ENCODE measurements around the gene WIPF1. TPM values are rescaled to one million over a fixed set of nuclear protein-coding genes. Genes with fewer than 3 reads are reported as not detected.

Gene WIPF1
- total and polyA plus RNA-seq, 2 donors (not counting 3 experiments of a cell fraction or from before 2014, with no cell fraction given) = 15.3 to 42.0 TPM

- TF ChIP-seq CTCF (IDR thresholded peaks at IDR 0.05; ENCODE audit: extremely low read depth in 1 of 2, insufficient read depth in 1 of 2, low read depth in 1 of 2, low read length in 2 of 2) = peak; percentile 19 to 36
- no peak for TF ChIP-seq EZH2 (IDR thresholded peaks at IDR 0.05; ENCODE audit: borderline replicate concordance, low read depth, low read length, severe bottlenecking)
- TF ChIP-seq POLR2A (IDR thresholded peaks at IDR 0.05; ENCODE audit: low read depth, low read length) = no peak
- TF ChIP-seq GATA2 (IDR thresholded peaks at IDR 0.05; ENCODE audit: insufficient read depth, insufficient read length, low read depth, low read length) = no peak
- H3K4me1 ChIP-seq (ENCODE audit: control insufficient read depth, extremely low read depth, insufficient read depth, low read length) = no peaks in the 10 kb centered on the region
- H3K79me2 ChIP-seq (ENCODE audit: control insufficient read depth, insufficient read depth, low read length) = no peaks in the 10 kb centered on the region
- ChIA-PET POLR2A (no interaction called here), CTCF (interaction anchor here (0.6 to 7.7 kb wide), 28 partner anchors 9 to 1144 kb away, joined by 3 to 212 read pairs (median 4); partner anchors contain the start of gene GPR155)
- H3K36me3 ChIP-seq (ENCODE audit: control insufficient read depth in 2 of 2, extremely low read depth in 1 of 2, insufficient read depth in 2 of 2, low read length in 2 of 2) = no peaks in the 10 kb centered on the region
- intact Hi-C loops (cut with micrococcal nuclease) (loop anchor here (1.0 kb wide), 1 partner anchor 84 kb away; no protein-coding TSS in a partner anchor), dilution Hi-C loops (cut with MboI; ENCODE audit: extremely low pct_ligation_motif_present, low sequenced_read_pairs) (no loop called here)
- no peaks in the 10 kb centered on the region for H3K9me1 ChIP-seq (replicated peaks; ENCODE audit: control insufficient read depth, extremely low read depth, insufficient read depth, low read length)
- no peaks in the 10 kb centered on the region for H4K20me1 ChIP-seq (replicated peaks; ENCODE audit: control insufficient read depth, extremely low read depth, insufficient read depth, low read length)
- peak; percentile 17 for DNase-seq (ENCODE audit: low read depth, low spot score)
- H3K27ac ChIP-seq (ENCODE audit: insufficient read depth, low read depth, low read length) = no peak overlapping the region
- H2AFZ ChIP-seq (ENCODE audit: low read depth, low read length) = no peak overlapping the region
- no peak overlapping the region for H3K9ac ChIP-seq (replicated peaks; ENCODE audit: extremely low read depth, insufficient read depth, low read length)
- no peak overlapping the region for H3K4me2 ChIP-seq (ENCODE audit: insufficient read depth, low read length)
- H3K9me3 ChIP-seq (replicated peaks; ENCODE audit: control insufficient read depth, insufficient read depth, low read length) = no peaks in the 10 kb centered on the region
- H3K27me3 ChIP-seq (ENCODE audit: control insufficient read depth in 2 of 2, insufficient read depth in 2 of 2, low read length in 2 of 2) = peaks cover 2 to 15% of the 10 kb centered on the region in 2 experiments
- peak; percentile 66 for FAIRE-seq
- no peak overlapping the region for H3K4me3 ChIP-seq (replicated peaks in 1 of 3; ENCODE audit: insufficient read depth in 1 of 3, low read depth in 1 of 3, low read length in 3 of 3)
- no TSS peak for BruUV-seq (replicated peaks)
These were observed 50.8 kb downstream of the WIPF1 start for GRCh38 chr2:174546519-174547506.

Data from endothelial cell of umbilical vein (primary cell).